Measurements from ENCODE around the gene EIF3I.

The EIF3I gene

DNA sequence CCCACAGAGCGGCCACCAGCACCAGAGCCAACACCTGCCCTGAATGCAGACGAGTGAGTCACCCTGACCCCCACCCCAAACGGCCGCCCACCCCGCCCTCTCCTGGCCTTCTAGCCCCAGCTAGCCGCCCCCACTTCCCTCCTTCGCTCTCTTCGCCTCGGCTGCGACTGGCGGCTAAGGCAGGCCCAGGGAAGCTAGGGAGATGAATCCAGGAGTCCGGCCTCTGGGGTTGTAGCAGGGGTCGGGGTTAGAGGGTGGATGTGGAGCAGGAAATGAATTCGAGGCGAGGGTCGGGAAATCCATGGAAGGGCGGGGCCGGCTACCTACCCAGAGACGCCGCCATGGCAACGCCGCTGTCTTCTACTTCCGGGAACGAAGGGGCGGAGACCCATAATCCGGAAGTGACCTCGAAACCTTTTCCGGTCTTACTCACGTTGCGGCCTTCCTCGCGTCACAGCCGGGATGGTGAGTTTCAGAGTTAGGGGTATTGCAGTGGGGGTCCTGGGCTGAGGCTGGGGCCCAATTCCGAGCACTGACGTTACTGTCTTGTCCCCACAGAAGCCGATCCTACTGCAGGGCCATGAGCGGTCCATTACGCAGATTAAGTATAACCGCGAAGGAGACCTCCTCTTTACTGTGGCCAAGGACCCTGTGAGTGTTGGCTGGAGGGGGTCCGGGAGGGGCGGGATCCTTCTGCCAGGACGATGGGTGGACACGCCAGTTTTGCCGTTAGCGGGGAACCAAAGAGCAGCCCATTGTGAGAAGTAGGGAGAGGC, at the start of gene EIF3I, which contains the start of gene TMEM234:
TSS of gene EIF3I (plus strand) at position 428 of the 776 bp plus-strand sequence. CDS start at position 463, 35 bp downstream.
TSS of gene TMEM234 (minus strand) at position 374 of the 776 bp plus-strand sequence. CDS start at position 343, 31 bp downstream.
- DNase-seq (ENCODE audit: low spot score), result peak; percentile 92

- no peak for DNase-seq (ENCODE audit: low spot score)
Measured at GRCh38 chr1:32172621-32173245, 49.5 kb upstream of the EIF3I start.

DNA sequence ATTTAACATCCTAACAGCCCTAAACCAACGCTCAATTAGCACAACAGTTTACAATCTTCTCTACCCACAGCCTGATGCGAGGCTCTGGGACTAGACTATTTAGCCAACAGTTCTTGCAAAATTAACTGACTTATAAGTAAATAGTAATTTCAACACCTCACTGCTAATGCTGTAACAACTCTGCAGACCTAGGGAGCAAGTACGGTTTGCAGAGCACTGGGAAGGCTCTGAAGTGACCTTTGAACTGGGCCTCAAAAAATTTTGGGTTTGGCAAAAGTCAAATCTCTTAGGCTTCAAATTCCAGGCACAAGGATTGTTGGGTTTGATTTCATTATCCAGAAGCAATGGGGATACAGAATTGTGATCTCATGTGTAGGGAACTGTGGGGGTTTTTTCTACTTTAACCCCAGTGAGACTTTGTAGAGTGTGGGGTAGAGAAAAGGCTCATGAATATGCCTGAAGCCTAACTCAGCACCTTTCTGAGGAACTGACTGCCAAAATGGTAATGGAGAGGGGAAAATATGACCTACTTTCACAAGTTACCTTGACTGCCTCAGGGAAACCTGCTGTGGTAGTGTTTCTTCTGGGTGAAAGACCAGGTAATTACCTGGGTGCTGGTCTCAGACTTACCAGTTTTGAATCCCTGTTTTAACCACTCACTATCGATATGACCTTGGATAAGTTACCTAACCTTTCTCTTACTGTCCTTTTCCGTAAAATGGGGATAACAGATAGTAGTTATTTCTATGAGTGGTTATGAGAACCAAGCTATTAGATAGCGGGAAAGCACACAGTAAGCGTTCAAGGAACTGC, 43.6 kb upstream of the EIF3I start:
- DNase-seq (ENCODE audit: low spot score), result no peak

GRCh38 chr1:32179193-32179442, 43.1 kb upstream of the EIF3I start:
- no peak for DNase-seq (ENCODE audit: low spot score)

- peak; percentile 93 for DNase-seq (ENCODE audit: low spot score)
Measured at GRCh38 chr1:32179443-32180185, 42.6 kb upstream of the EIF3I start, which contains the start of gene TXLNA. Gene TXLNA (plus strand): TSS chr1:32179675. CDS start chr1:32180346, 671 bp downstream.

DNA sequence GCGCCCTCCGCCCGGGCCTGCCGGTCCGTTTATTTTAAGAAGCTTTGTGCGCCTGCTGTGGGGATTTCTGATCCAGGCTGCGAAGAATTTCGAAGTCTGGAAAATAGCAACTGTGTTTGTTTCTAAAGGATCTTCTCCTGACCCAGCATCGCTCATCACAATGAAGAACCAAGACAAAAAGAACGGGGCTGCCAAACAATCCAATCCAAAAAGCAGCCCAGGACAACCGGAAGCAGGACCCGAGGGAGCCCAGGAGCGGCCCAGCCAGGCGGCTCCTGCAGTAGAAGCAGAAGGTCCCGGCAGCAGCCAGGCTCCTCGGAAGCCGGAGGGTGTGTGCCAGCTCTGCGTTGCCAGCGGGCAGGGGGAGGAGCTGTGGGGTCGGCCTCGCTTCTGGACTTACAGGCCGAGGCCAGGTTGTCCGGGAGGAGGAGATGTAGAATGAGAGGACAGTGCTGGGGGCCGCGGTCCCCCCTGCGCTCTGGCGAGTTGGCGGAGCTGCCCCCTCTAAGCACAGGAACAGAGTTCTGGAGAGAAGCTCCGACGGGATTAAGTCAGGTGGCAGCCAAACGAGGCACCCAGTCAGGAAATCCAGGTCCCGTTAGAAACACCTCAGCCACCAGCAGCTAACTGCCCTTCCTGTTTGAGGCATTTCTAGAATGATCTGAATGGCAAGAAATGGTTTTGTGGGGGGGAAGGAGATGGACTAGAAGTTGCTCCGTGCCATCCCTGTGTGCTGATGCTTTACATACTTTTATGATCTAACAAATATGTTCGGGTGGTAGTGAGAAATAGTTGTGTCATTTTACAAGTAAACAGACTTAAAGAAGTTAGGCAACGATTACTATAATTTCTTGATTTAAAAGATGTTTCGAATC, 41.8 kb upstream of the EIF3I start:
- DNase-seq (ENCODE audit: low spot score), result peak; percentile 25

GRCh38 chr1:32181065-32181464, 41.1 kb upstream of the EIF3I start:
- DNase-seq (ENCODE audit: low spot score), result no peak

- DNase-seq (ENCODE audit: low spot score), result no peak
Measured at GRCh38 chr1:32181563-32181962, 40.6 kb upstream of the EIF3I start.

DNA sequence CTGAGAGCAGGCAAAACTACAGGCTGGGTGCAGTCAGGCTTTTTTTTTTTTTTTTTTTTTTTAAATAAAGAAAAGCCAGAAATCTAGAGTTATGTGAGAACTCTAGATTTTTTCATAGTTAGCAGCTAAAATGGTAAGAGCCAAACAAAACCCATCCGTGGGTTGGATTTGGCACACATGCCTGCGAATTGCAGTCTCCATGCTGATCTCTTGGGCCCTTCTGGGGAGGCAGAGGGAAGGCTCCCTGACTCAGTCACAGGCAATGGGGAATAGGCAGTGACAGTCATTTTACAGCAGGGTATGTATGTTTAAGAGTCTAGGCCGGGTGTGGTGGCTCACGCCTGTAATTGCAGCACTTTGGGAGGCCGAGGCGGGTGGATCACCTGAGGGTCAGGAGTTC, 40.1 kb upstream of the EIF3I start:
- DNase-seq (ENCODE audit: low spot score), result no peak

DNA sequence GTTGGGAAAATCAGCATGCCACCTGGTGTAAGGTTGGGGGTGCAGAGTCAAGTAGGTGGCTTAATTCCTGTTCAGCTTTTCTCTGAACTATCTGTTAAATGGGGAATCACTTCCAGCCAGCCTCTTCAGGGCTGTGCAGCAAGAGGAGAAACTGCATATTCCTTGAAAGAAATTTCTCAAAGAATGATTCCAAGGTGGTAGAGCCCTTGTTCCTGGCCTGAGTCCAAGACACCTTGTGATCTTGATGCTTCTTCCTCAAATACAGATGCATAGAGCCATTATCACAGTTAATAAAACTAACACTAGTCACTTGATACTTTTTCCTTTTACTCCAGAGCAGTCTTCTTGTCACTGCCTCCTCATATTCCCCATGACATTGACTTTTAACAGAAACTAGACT, 37.6 kb upstream of the EIF3I start:
- no peak for DNase-seq (ENCODE audit: low spot score)

GRCh38 chr1:32186077-32186476, 36.1 kb upstream of the EIF3I start:
- DNase-seq (ENCODE audit: low spot score), result no peak

DNA sequence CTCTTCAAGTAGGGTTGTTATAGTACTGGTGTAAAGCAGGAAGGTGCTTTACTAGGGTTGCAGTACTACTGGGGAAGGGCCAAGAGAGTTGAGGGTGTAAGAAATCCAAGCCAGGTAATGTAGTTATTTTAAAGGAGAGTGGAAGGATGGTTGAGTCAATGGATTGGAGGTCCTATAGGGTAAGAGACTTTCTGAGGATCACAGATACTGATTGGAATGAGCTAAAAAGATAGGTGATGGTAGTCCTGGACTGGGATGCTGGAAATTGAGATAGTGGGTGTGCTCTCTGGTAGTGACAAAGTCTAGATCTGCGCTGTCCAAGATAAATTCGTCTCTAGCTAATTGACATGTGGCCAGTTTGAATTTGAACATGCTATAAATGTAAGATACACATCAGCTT, 35.7 kb upstream of the EIF3I start:
- DNase-seq (ENCODE audit: low spot score), result no peak

DNA sequence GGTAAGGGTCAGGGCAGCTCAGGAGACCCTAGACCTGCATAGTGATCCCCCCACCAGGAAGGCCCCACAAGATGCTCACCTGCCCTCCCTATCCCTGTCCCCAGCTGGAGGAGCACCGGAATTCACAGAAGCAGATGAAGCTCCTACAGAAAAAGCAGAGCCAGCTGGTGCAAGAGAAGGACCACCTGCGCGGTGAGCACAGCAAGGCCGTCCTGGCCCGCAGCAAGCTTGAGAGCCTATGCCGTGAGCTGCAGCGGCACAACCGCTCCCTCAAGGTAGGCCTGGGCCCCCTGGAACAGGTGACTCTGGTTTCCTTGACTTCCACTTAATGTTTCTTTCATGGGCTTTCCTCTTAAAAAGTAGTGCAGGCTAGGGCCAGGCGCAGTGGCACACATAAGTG, 34.4 kb upstream of the EIF3I start:
- DNase-seq (ENCODE audit: low spot score), result no peak

GRCh38 chr1:32192220-32192948, 29.8 kb upstream of the EIF3I start:
- DNase-seq (ENCODE audit: low spot score), result no peak

GRCh38 chr1:32194984-32195383, 27.2 kb upstream of the EIF3I start:
- DNase-seq (ENCODE audit: low spot score), result no peak

DNA sequence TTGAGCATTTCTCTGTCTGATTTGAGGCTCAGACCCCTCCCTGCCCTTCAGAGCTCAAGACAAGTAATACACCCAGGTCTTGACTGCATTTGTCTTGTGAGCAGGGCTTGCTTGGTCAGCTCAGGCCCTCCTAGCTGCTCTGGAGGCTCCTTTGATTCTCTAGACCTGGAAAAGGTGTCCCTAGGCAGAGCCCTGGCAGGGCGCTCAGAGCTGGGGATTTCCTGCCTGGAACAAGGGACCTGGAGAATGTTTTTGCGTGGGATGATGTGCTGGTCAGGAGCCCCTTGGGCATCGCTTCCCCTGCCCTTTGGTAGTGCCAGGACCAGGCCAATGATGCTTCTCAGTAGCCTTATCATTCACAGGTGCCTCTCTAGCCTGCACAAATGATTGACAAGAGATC, 26.7 kb upstream of the EIF3I start:
- no peak for DNase-seq (ENCODE audit: low spot score)

DNA sequence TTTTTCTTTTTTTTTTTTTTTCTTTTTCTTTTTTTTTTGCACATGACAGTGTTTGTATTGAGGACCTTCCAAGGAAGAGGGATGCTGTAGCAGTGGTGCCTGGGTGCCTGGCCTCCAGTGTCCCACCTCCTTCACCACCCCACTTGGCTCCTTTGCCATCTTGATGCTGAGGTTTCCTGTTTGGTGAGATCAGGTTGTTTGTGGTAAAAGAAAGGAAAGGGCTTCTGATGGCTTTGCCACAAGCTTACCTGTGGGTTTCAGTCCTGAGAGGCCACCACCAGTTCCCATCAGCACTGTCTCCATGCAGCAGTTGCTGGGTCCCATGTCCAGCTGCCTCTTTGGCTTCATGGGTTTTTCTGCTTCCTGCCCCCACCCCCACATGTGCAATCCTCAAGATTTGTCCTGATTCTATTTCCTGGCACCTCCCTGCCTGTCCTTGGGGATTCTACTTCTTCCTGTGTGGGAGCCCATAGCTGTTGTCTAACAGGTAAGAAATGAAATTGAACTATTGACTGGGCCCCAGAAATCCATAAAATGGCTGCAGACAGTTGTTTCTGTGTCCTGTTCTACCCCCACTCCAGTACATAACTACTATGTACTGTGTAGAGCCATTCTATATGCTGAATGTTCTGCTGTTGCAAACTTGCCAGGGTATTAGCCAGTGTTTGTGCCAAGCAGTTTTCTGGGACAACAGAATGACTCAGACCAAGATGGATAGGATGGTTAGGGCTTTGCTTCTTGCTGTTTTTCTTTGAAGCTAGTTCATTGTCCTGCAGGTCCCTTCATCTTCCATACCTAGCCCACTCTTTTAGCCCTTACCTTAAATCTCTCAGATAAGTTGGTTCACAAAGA, 26.0 kb upstream of the EIF3I start:
- no peak for DNase-seq (ENCODE audit: low spot score)

- no peak for DNase-seq (ENCODE audit: low spot score)
Measured at GRCh38 chr1:32197074-32197473, 25.1 kb upstream of the EIF3I start.

DNA sequence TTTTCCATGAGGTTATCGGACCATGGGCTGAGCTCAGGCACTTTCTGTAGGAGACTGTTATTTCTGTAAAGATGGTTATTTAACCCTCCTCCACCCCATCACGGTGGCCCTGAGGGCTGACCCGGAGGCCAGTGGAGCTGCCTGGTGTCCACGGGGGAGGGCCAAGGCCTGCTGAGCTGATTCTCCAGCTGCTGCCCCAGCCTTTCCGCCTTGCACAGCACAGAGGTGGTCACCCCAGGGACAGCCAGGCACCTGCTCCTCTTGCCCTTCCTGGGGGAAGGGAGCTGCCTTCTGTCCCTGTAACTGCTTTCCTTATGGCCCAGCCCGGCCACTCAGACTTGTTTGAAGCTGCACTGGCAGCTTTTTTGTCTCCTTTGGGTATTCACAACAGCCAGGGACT, 24.4 kb upstream of the EIF3I start:
- DNase-seq (ENCODE audit: low spot score), result no peak
